HG02870 (cell line): Measurements from ENCODE around the gene DMAC2.
"Not testable (repeated sequence)": the region's sequence is repeated elsewhere in the genome, so short reads cannot be mapped to it uniquely, and the experiment has no call there.

Experiments used
- ATAC-seq: cut with Tn5 transposase; IDR thresholded peaks from one replicate; pipeline ENCODE4 v1.9.1; 2021; ENCODE audit warnings: mild to moderate bottlenecking, moderate library complexity; ENCODE audit not compliant: unreplicated experiment

Gene DMAC2

DNA sequence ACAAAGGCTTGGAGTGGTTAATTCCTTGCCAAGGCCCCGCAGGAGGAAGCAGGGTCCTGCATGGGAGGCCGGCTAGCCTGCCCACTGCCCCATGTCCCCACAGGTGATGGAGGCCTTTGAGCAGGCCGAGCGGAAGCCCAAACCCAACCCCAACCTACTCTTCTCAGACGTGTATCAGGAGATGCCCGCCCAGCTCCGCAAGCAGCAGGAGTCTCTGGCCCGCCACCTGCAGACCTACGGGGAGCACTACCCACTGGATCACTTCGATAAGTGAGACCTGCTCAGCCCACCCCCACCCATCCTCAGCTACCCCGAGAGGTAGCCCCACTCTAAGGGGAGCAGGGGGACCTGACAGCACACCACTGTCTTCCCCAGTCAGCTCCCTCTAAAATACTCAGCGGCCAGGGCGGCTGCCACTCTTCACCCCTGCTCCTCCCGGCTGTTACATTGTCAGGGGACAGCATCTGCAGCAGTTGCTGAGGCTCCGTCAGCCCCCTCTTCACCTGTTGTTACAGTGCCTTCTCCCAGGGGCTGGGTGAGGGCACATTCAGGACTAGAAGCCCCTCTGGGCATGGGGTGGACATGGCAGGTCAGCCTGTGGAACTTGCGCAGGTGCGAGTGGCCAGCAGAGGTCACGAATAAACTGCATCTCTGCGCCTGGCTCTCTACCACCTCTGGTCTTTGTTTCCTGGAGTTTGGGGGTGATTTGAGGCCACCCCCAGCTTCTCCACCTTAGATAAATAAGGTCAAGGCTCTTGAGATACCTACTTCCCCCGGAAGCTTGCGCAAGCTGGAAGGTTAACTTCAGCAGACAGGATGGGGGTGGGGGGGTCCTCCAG is 15.2 kb downstream of the DMAC2 start:
- ATAC-seq: no peak

DNA sequence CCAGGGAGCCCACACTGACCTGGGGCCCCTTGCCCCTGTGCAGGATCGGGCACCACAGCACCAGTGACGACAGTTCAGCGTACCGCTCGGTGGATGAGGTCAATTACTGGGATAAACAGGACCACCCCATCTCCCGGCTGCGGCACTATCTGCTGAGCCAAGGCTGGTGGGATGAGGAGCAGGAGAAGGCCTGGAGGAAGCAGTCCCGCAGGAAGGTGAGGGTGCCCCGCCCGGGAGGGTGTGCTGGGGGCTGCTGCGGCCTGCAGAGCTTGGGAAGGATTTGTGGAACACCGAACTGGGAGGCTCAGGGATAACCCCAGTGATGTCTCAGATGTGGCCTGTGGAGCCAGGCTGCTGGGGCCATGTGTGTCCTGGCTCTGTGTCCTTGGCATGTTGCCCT is 16.8 kb downstream of the DMAC2 start:
- no peak for ATAC-seq

DNA sequence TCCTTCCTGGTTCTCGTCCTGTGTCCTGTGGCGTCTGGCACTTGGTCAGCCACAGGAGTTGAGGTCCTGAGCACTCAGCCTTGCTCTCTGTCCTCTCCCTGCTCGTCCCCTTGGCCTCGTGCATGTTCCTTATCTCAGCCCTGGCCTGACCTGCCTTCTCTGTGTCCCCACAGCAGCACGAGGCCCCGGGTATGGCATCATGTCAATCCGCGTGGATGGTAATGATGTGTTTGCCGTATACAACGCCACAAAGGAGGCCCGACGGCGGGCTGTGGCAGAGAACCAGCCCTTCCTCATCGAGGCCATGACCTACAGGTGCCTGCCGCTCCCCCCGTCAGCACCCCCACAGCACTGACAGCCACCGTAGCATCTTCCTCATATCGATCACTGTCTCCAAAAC is 17.3 kb downstream of the DMAC2 start:
- ATAC-seq: no peak

DNA sequence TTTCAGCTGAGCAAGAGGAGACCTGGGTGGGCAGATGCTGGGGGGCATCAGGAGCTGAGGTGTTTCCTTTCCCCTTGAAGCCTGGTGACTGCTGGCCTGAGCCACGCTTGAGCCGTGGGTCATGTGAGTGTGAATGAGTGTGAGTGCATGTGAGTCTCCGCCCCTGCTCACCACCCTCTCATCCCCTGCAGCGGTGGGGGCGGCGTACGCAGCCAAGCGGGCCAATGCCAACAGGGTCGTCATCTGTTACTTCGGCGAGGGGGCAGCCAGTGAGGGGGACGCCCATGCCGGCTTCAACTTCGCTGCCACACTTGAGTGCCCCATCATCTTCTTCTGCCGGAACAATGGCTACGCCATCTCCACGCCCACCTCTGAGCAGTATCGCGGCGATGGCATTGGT is 17.7 kb downstream of the DMAC2 start:
- ATAC-seq: no peak

DNA sequence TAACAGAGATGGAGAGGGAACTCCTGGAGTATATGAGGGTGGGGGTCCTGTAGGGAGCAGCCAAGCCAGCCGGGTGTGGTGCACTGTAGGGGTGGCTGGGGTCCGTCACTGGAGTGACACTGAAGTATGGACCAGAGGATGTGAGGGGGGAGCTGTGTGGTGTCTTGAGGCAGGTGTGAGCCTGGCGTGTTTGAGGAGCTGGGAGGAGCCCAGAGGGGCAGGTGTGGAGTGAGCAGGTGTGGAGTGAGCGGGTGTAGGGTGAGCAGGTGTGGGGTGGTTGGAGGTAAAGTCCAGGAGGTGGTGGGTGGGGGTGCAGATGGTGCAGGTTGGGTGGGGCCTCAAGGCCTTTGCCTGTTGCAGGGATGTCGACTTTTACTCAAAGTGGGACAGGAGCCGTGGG is 18.4 kb downstream of the DMAC2 start:
- no peak for ATAC-seq

DNA sequence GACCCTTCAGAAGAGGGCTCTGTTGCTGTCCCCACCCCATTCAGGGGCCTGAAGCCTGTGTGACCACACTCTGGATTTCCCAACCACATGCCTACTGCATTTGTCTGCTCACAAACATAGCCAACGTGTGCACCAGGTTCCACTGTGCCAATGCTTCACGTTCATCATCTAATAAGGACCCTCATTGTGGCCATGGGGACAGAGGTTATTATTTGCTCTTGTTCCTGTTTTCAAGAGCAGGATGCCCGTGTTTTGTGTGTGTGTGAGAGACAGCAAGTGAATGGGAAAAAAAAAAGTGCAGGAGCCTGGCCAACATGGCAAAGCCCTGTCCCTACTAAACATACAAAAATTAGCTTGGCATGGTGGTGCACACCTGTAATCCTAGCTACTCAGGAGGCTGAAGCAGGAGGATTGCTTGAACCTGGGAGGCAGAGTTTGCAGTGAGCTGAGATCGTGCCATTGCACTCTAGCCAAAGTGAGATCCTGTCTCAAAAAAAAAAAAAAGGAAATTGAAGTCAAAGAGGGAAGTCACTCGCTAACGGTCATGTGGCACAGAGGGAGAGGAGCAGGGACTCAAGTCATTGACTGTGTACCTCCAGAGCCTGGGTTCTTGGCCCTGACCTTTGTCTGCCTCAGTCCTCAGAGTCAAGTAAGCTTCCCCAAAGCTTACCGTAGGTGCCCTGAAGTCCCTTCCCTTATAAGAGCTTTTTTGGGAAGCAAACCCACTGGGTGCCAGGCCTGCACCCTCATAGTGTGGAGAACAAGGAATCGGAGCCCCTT is 19.4 kb downstream of the DMAC2 start:
- no peak for ATAC-seq

DNA sequence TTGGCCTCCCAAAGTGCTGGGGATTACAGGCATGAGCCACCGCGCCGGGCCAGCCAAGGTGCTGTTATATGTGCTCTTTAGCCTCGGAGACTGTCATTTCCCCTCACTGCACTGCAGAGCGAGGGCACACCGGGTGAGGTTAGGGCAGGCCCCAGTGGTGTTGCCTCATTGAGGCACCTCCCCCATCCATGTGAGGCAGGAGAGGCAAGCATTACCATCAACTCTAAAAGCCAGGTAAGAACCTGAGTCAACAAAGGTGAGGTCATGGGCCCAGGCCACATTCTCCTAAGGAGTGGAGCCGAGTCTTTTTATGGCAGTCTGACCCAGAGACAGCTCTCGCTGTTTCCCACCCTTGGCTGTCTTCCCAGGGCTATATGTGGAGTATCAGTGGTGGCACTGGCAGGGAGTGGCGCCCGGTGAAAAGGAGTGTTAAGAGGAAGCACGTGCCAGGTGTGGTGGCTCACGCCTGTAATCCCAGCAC is 23.5 kb downstream of the DMAC2 start:
- ATAC-seq: no peak

DNA sequence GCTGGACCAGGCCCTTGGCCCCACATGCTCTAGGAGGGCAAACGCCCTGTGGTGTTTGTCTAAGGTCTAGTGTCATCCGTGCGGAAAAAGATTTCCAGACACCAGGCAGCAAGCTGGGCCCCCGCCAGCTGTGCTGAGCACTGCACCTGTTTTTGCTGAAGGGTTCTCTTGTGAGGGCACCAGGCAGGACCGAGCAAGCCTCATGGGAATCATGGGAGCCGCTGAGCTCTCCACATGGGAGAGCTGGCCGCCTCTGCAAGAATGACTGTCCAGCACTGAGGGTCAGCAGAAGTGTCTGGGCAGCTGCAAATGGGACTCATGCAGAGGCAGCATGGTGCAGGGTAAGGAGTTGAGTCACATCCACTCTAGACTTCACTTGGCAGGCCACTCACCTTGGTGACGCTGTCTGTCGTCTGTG is 24.5 kb downstream of the DMAC2 start:
- ATAC-seq: no peak

DNA sequence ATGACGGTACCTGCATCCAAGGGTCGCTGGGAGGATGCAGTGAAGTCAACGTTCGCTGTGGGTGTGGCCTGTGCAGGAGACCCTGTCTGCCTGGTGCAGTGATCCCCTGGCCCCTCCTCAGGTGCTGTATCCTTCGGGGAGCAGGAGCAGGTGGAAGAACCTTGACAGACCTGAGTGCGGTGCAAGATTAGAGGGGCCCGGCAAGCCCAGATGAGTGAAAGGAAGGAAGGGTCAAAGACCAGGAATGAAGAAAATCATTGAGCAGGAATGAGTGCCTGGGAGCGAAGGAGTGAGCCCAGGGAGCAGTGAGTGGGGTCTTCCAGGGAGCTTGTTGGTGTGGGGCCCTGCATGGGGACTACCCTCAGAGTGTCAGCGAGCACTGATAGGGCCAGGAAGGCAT is 25.3 kb downstream of the DMAC2 start:
- ATAC-seq: no peak

DNA sequence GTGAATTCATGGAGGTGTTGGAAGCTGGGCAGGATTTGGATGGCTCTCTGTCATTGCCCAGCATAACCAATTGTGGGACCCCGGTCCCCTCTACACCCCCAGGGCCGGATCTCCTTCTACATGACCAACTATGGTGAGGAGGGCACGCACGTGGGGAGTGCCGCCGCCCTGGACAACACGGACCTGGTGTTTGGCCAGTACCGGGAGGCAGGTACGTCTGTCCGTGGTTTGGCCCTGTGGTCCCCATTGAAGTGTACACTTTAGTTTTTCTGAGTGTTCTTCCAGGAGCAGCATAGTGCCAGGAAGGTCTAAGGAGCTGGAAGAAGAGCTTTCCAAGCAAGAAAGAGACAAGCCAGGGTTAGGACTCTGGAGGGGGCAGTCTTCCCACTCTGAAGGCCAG is 25.8 kb downstream of the DMAC2 start:
- ATAC-seq: no peak

DNA sequence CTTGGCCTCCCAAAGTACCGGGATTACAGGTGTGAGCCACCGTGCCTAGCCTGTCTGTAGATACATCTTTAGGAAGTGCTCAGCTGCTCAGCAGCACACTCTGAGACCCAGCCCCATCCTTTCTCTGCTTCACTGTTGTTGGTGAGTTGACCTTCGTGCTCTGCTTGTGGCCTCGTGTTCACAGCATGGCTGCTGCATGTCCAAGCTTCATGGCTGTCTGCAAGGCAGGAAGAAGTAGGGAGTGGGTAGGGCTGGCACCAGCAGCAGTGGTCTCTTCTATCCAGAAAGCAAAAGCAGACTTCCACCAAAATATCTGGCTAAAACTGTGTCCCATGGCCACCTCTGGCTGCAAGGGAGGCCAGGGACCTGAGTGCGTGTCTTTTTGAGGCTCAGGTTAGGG is 26.8 kb downstream of the DMAC2 start:
- ATAC-seq: no peak

DNA sequence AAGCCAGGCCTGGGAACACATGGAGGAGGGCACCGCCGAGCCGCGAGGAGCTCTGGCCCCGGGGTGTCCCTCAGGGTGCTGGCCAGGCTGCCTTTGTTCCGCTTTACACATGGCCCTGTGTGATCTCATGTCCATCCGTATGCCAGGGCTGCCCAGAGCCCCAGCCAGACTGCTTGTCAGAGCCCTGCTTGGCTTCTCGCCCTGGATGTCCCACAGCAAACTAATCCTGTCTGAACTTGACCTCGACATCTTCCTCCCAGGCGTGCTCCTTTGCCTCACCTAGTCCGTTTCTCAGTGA is 27.8 kb downstream of the DMAC2 start:
- ATAC-seq: no peak

DNA sequence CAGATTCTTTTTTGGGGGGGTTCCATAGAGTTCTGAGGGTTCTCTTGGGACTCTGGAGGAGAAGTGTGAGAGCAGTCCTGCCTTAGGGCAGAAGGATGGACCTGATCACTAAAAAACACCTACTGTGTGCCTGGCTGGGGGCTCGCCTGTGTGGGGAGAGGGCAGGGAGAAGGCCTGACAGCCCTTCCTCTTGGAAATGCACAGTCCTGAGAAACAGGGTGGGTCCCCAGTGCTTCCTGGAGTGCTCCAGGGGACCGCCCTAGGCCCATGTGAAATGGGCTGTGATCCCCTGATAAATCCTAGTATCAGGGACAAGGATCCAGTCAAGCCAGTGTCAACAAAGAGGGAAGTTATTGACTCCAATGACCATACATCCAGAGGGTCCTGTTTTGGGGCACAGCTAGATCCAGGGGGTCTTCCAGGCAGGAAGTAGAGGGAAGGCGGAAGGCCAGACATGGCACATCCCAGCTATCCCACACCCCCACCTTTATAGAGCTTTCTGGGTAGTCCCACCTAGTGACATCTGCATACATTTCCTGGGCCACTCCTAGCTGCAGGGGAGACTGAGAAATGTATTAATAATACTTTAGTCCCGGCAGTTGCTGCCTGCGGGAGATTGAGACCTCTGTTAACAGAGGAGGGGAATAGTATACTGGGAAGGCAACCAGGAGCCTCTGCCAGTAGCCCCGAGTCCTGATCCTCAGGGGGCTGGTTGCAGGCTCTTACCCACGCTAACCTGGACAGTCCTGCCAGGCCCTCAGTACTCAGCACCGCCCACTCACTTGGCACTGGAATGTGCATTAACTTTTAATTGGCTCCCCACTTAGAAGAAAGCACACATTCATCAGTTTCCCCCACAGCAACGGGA is 28.4 kb downstream of the DMAC2 start:
- no peak for ATAC-seq

DNA sequence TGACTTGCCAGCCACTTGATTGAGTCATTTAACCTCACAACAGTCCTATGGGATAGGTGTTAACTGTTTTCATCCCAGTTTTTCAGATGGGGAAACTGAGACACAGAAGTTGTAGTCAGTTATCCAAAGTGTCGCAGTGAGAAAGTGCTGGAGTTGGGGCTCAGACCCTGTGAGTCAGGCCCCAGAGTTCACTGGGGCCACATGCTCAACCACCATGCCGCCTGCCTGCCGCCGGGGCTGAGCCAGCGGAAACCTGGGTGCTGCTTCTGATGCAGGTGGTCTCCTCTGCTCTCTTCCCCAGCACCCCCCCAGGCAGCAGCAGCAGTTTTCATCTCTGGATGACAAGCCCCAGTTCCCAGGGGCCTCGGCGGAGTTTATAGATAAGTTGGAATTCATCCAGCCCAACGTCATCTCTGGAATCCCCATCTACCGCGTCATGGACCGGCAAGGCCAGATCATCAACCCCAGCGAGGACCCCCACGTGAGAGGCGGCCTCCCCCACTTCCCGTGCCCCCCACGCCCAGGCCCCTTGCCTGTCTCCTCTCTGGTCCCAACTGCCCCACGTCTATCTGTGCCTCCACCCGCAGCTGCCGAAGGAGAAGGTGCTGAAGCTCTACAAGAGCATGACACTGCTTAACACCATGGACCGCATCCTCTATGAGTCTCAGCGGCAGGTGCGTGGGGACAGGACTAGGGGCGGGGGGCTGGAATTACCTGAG is 29.2 kb downstream of the DMAC2 start:
- ATAC-seq: no peak

DNA sequence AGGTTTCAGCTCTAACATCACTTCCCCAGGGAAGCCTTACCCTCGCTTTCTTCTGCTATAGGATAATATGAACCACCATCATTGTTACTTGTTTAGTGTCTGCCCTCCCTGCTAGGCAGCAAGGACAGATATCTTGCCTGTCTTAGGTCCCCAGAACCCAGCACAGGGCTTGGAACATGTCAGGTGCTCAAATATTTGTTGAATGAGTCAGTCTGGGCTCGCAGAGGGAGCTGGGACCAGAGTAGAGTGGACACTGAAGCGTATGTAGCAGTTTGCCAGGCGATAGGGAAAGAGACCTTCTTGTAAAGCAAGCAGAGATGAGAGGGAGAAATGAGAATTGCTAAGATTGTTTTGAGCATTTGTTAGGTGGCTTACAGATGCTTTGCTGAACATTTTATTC is 30.4 kb downstream of the DMAC2 start:
- ATAC-seq: no peak

DNA sequence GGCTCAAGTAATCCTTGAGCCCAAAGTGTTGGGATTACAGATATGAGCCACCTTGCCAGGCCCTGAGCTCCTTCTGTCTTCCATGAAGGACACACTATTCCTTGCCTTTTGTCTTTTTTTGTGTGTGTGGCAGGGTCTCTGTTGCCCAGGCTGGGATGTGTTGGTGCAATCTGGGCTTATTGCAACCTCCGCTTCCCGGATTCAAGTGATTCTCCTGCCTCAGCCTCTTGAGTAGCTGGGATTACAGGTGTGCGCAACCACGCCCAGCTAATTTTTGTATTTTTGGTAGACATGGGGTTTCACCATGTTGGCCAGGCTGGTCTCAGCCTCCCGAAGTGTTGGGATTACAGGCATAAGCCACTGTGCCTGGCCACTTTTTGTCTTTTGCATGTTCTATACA is 30.9 kb downstream of the DMAC2 start:
- not testable (repeated sequence) for ATAC-seq

DNA sequence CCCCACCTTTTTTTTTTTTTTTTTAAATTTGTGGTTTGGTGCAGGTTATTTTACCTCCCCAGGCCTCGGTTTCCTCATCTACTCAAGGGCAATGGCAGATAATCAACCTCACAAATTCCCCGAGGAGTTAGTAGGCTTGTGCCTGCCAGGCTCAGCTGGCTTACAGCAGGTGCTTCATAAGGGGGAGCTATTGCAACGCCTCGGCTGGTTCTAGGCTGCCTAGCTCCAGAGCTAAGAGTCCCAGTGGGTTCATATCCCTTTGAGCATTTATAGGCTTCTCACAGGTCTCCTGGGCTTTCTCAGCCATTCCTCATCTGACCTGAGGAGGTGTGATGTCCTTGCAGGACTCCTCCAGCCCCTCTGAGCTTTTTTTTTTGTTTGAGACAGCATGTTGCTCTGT is 31.5 kb downstream of the DMAC2 start:
- no peak for ATAC-seq

DNA sequence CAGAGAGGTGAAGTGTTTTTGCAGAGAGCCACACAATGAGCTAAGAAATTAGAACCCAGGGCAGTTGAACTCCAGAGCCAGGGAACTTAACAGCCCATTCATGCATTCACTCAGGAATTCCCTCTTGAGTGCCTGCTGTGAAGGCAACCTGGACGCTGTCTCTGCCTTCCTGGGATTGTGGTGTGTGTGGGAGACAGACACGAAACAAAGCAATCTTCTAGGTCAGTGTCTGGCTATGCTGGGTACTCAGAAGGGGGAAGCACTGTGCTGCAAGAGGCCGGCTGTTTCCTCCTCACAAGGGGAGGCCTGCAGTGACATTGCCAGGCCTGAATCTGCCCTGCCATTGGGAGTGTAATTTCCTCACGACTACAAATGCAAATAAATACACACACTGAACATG is 32.4 kb downstream of the DMAC2 start:
- no peak for ATAC-seq

DNA sequence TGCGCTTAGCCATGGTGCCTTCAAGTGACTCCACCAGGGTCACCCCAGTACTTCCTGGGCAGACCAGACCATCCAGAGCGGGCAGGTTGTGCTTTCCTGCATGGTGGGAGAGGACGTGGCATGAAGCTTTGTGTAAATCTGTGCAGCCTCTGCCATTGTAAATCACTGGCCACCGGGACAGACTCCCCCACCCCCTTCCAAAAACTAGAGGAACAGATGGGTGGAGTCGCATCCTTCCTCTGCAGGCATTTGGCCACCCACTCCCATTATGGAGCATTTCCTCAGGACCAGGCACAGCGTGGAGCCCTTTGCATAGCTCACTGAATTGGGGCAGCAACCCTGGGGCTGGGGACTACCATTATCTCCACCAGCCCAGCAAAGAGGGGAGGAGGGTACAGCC is 33.9 kb downstream of the DMAC2 start:
- no peak for ATAC-seq

DNA sequence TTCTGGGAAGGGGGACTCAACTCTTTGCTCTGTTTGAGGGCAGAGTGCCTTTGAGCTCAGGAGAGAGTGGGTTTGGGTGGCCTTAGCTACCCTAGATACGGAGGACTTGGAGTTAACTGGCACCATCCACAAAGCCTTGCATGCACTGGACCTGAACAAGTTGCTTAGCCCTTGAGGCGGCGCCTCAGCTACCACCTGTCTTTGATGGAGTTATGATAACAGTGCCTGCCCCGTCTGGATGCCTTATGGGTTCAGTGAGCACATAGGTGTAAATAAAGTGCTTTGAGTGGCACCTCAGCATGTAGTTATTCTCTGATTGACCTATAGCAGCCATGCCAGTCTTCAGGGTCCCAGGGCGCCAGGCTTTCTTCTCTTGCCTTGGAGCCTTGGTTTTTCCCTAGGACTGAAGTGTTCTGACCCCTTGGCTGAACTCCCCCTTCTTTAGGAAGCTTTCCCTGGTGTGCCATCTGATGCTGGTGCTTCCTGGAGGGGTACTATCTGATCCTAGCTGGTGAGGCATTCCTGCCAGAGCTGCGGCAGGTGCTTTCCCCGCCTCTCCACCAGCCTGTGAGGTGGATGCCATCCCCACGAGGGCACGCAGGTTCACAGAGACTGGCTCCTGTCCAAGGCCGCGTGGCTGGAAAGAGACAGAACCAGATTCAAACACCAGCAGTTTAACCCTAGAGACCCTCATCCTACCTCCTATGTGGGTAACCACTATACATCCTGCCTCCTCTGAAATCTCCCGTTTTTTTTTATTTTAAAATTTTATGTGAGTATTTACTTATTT is 36.3 kb downstream of the DMAC2 start:
- ATAC-seq: no peak
